OCI-LY1 (cell line): Measurements from ENCODE around the gene ACVR1B.

ENCODE experiments used
- H2AFZ ChIP-seq: fragments of 200-600 bp; sonication (generic), shearing (Covaris generic); 2 replicates; pipeline ENCODE4 v1.6.0; 2014; ENCODE audit warnings: antibody characterized with exemption, mild to moderate bottlenecking, low read length
- H3F3A ChIP-seq: fragments of 200-600 bp; sonication (generic), shearing (Covaris generic); 2 replicates; pipeline ENCODE4 v1.6.0; 2014; ENCODE audit warnings: mild to moderate bottlenecking, antibody characterized with exemption, low read length, moderate library complexity; ENCODE audit not compliant: insufficient read depth
- H3K27ac ChIP-seq: fragments of 200-600 bp; sonication (generic); 2 replicates; pipeline ENCODE4 v1.5.1; 2014; ENCODE audit warnings: low read length, mixed run types, mild to moderate bottlenecking, low read depth; ENCODE audit not compliant: poor library complexity, severe bottlenecking
- H3K27me3 ChIP-seq: fragments of 200-600 bp; sonication (generic); 2 replicates; pipeline ENCODE4 v1.6.0; 2014; ENCODE audit warnings: antibody characterized with exemption, mild to moderate bottlenecking, low read length, moderate library complexity; ENCODE audit not compliant: insufficient read depth
- H3K36me3 ChIP-seq: fragments of 200-600 bp; sonication (generic); 2 replicates; pipeline ENCODE4 v1.6.1; 2014; ENCODE audit warnings: mild to moderate bottlenecking, antibody characterized with exemption, low read length, moderate library complexity, mixed read lengths; ENCODE audit not compliant: insufficient read depth
- H3K4me1 ChIP-seq: fragments of 200-600 bp; sonication (generic); 2 replicates; pipeline ENCODE4 v1.5.1; 2014; ENCODE audit warnings: mild to moderate bottlenecking, low read length, moderate library complexity; ENCODE audit not compliant: insufficient read depth, severe bottlenecking
- H3K4me2 ChIP-seq: fragments of 200-600 bp; sonication (generic), shearing (Covaris generic); 2 replicates; pipeline ENCODE4 v1.6.1; 2014; ENCODE audit warnings: low read length
- H3K4me3 ChIP-seq: fragments of 200-600 bp; sonication (generic); 2 replicates; pipeline ENCODE4 v1.5.1; 2014; ENCODE audit warnings: low read length, low read depth, mild to moderate bottlenecking, mixed read lengths; ENCODE audit not compliant: poor library complexity, severe bottlenecking
- H3K79me2 ChIP-seq: fragments of 200-600 bp; shearing (Covaris generic); 2 replicates; pipeline ENCODE4 v1.6.1; 2016; ENCODE audit warnings: mixed run types, low read length, mixed read lengths; ENCODE audit not compliant: insufficient read depth
- H3K9ac ChIP-seq: fragments of 200-600 bp; sonication (generic), shearing (Covaris generic); 2 replicates; pipeline ENCODE4 v1.6.1; 2014; ENCODE audit warnings: mild to moderate bottlenecking, low read length, mixed read lengths
- H3K9me2 ChIP-seq: fragments of 200-600 bp; sonication (generic), shearing (Covaris generic); 2 replicates; pipeline ENCODE4 v1.6.1; 2014; ENCODE audit warnings: low read depth, mild to moderate bottlenecking, low read length, mixed read lengths
- H3K9me3 ChIP-seq: fragments of 200-600 bp; shearing (Covaris generic); 2 replicates; pipeline ENCODE4 v1.6.1; 2014; ENCODE audit warnings: low read length, mixed read lengths
- H4K20me1 ChIP-seq: fragments of 200-600 bp; sonication (generic), shearing (Covaris generic); 2 replicates; pipeline ENCODE4 v1.6.0; 2016; ENCODE audit warnings: mild to moderate bottlenecking, low read length; ENCODE audit not compliant: insufficient read depth
- CTCF ChIP-seq: fragments of 200-600 bp; sonication (generic), shearing (Covaris generic); IDR thresholded peaks from 2 replicates; pipeline ENCODE4 v1.5.1; 2017; ENCODE audit warnings: mild to moderate bottlenecking, antibody characterized with exemption, low read length, moderate library complexity, mixed read lengths
- EZH2 ChIP-seq: fragments of 200-600 bp; sonication (generic), shearing (Covaris generic); IDR thresholded peaks from 2 replicates; pipeline ENCODE4 v1.8.0; 2017; ENCODE audit warnings: borderline replicate concordance, mixed run types, mild to moderate bottlenecking, antibody characterized with exemption, low read length, moderate library complexity, mixed read lengths

ACVR1B gene

GRCh38 chr12:52033446-52034140 is 82.1 kb downstream of the ACVR1B start:
- Histone ChIP-seq H3K36me3 (no peaks in the 10 kb centered on the region), H3K79me2 (no peaks in the 10 kb centered on the region), H3K9me3 (no peaks in the 10 kb centered on the region), H3K4me2 (peak overlapping the region; percentile 86), H2AFZ (no peak overlapping the region), H3F3A (peaks cover 4% of the 10 kb centered on the region; the same call in 1 of the 2 replicates), H3K9ac (peak overlapping the region; percentile 57), H3K4me1 (peaks cover 21% of the 10 kb centered on the region), H3K9me2 (no peaks in the 10 kb centered on the region), H3K27me3 (peaks cover 11% of the 10 kb centered on the region; the same call in 1 of the 2 replicates), H3K27ac (no peak overlapping the region), H3K4me3 (peak overlapping the region; percentile 62), H4K20me1 (no peaks in the 10 kb centered on the region)
- no peak for TF ChIP-seq EZH2
- no peak for TF ChIP-seq CTCF

DNA sequence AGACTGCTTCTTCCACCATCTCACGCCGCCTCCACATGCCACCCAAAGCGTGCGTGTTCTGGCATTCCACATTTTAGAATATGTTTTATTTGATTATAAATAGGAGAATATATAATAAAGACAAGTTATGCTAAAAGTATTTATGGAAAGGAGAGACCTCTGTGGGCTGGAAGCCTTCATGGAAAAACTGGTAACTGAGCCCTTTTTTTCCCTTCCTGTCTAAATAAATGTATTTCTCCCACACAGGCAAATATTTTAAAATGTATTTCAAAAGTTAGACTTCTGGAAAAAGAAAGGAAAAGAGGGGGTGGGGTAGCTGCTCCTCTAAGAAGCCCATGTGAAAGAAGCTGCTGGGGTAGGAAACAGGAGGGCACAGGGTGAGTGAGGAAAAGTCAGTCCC is 83.7 kb downstream of the ACVR1B start:
- H3K79me2 ChIP-seq = no peaks in the 10 kb centered on the region
- H3K9ac ChIP-seq = no peak overlapping the region
- no peaks in the 10 kb centered on the region for H3K9me3 ChIP-seq
- peaks cover 4% of the 10 kb centered on the region; the same call in 1 of the 2 replicates for H3F3A ChIP-seq
- H3K27ac ChIP-seq = no peak overlapping the region
- peaks cover 21% of the 10 kb centered on the region for H3K4me1 ChIP-seq
- H3K36me3 ChIP-seq = no peaks in the 10 kb centered on the region
- H3K4me2 ChIP-seq = no peak overlapping the region
- no peaks in the 10 kb centered on the region for H3K9me2 ChIP-seq
- no peak overlapping the region for H3K4me3 ChIP-seq
- H3K27me3 ChIP-seq = peaks cover 6% of the 10 kb centered on the region; the same call in 1 of the 2 replicates
- TF ChIP-seq CTCF (no peak), EZH2 (no peak)
- no peak overlapping the region for H2AFZ ChIP-seq
- H4K20me1 ChIP-seq = no peaks in the 10 kb centered on the region

DNA sequence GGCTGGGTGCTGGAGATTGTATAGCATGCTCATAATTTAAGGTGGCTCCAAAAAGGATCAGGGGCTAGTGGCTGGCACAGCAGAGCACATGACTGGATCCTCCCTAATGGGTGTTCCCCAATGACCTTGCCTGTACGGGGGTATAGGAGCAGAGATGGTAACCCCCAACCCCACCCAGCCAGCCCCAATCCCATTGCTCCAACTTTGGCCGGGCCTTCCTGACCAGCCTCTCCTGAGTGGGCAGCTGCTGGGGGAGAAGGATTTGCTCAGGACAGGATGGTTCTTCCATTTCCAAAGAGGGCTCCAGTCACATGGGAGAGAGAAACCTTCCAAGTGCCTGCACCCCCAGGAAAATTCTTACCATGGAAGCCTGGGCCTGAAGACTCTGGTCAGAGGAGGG is 84.4 kb downstream of the ACVR1B start:
- H2AFZ ChIP-seq = no peak overlapping the region
- no peaks in the 10 kb centered on the region for H3K36me3 ChIP-seq
- H3K9ac ChIP-seq = no peak overlapping the region
- no peaks in the 10 kb centered on the region for H3K79me2 ChIP-seq
- no peak for TF ChIP-seq EZH2
- TF ChIP-seq CTCF = no peak
- no peaks in the 10 kb centered on the region for H4K20me1 ChIP-seq
- peaks cover 21% of the 10 kb centered on the region for H3K4me1 ChIP-seq
- H3K4me2 ChIP-seq = no peak overlapping the region
- H3K27me3 ChIP-seq = peaks cover 6% of the 10 kb centered on the region; the same call in 1 of the 2 replicates
- H3K4me3 ChIP-seq = no peak overlapping the region
- no peaks in the 10 kb centered on the region for H3K9me3 ChIP-seq
- no peaks in the 10 kb centered on the region for H3K9me2 ChIP-seq
- H3K27ac ChIP-seq = no peak overlapping the region
- H3F3A ChIP-seq = peaks cover 4% of the 10 kb centered on the region; the same call in 1 of the 2 replicates
